Central memory CD4-positive, alpha-beta T cell (primary cell): ENCODE results near the gene FGF1.

ENCODE experiments used
- DNase-seq: peaks from one replicate; pipeline ENCODE4 v3.0.0; 2022

Gene FGF1

GRCh38 chr5:142641711-142642110 lies 44.2 kb downstream of the FGF1 start:
- DNase-seq, result no peak

- DNase-seq, result no peak
These were observed 45.4 kb downstream of the FGF1 start for GRCh38 chr5:142640316-142641005.

GRCh38 chr5:142639455-142639854 lies 46.4 kb downstream of the FGF1 start:
- no peak for DNase-seq

- no peak for DNase-seq
These were observed 48.0 kb downstream of the FGF1 start for GRCh38 chr5:142637871-142638270.

GRCh38 chr5:142636698-142637324 lies 49.1 kb downstream of the FGF1 start:
- DNase-seq, result no peak

- no peak for DNase-seq
These were observed 49.8 kb downstream of the FGF1 start for GRCh38 chr5:142636093-142636492.

- DNase-seq, result no peak
These were observed 51.5 kb downstream of the FGF1 start for GRCh38 chr5:142634216-142635011.

GRCh38 chr5:142630927-142631539 lies 54.9 kb downstream of the FGF1 start:
- DNase-seq, result no peak

- DNase-seq, result no peak
These were observed 58.3 kb downstream of the FGF1 start for GRCh38 chr5:142627383-142628217.

- no peak for DNase-seq
These were observed 59.1 kb downstream of the FGF1 start for GRCh38 chr5:142626786-142627185.

GRCh38 chr5:142626099-142626498 lies 59.8 kb downstream of the FGF1 start:
- DNase-seq, result no peak

- DNase-seq, result no peak
These were observed 64.7 kb downstream of the FGF1 start for GRCh38 chr5:142621227-142621626.

- no peak for DNase-seq
These were observed 66.1 kb downstream of the FGF1 start for GRCh38 chr5:142619815-142620214.

GRCh38 chr5:142618130-142618523 lies 67.8 kb downstream of the FGF1 start:
- DNase-seq, result no peak

- no peak for DNase-seq
These were observed 68.3 kb downstream of the FGF1 start for GRCh38 chr5:142617416-142618129.

- no peak for DNase-seq
These were observed 69.9 kb downstream of the FGF1 start for GRCh38 chr5:142615948-142616347.

GRCh38 chr5:142614054-142614453 lies 71.8 kb downstream of the FGF1 start:
- no peak for DNase-seq

GRCh38 chr5:142613271-142613671 lies 72.6 kb downstream of the FGF1 start:
- no peak for DNase-seq

- DNase-seq, result no peak
These were observed 73.2 kb downstream of the FGF1 start for GRCh38 chr5:142612494-142613270.

- DNase-seq, result peak; percentile 44
These were observed 74.7 kb downstream of the FGF1 start for GRCh38 chr5:142611154-142611553.
